AG09319 (cell line): ENCODE data around the gene KCNN1.

Source experiments
- DNase-seq: peaks from one replicate; pipeline ENCODE4 v3.0.0-alpha.2; 2010; ENCODE audit warnings: low read depth; ENCODE audit errors: extremely low read depth
- TF ChIP-seq, protein P1 (sequence below): IDR thresholded peaks from 2 replicates; pipeline ENCODE4 v1.5.1; 2011; ENCODE audit warnings: low read depth, mild to moderate bottlenecking, inconsistent platforms, low read length, moderate library complexity

KCNN1 gene

DNA sequence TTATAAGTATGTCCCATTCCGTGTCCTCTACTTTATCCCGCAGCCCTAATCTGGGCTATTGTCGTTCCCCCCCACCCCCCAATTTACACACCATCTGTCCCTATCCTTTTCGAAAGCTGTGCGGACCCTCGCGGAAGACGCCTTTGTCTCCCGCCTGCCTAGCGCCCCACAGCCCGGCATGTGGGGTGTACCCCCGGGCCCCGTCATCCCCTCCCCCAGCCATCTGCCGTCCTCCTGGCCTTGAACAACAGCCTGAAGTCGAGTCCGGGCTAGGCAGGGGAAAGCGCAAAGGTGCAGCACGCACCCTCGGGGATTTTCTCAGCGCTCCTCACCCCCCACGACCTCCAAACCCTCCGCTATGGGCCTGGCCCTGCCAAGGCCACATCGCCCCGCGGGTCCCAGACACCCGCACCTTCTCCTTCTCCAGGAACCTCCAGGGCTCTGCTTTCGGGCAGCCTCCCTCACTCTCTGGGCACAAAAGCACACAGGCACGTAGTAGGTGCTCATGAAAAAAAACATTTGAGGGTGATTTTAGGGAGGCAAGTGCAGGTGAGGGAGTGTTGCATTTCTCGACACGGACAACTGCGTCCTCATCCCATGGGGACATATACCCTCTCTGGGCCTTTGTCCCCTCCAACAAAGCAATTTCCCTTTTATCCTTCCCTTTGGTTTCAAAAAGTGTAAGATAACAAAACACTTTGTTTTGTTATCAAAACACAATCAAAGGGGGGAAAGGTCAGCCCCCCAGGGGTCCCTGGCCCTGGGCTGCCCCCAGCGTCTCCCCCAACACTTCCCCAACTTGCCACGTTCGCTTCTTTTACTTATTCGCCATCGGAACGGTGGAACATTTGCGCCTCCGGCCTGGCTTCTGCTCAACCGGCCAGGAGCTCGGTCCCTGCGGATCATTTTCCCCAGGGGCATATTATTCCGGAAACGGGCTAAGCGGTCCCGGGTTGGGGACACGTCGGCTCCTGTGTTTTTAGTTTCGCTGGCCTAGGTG is 17.7 kb upstream of the KCNN1 start:
- DNase-seq: no peak
- TF ChIP-seq, protein P1, sequence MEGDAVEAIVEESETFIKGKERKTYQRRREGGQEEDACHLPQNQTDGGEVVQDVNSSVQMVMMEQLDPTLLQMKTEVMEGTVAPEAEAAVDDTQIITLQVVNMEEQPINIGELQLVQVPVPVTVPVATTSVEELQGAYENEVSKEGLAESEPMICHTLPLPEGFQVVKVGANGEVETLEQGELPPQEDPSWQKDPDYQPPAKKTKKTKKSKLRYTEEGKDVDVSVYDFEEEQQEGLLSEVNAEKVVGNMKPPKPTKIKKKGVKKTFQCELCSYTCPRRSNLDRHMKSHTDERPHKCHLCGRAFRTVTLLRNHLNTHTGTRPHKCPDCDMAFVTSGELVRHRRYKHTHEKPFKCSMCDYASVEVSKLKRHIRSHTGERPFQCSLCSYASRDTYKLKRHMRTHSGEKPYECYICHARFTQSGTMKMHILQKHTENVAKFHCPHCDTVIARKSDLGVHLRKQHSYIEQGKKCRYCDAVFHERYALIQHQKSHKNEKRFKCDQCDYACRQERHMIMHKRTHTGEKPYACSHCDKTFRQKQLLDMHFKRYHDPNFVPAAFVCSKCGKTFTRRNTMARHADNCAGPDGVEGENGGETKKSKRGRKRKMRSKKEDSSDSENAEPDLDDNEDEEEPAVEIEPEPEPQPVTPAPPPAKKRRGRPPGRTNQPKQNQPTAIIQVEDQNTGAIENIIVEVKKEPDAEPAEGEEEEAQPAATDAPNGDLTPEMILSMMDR: no peak

DNA sequence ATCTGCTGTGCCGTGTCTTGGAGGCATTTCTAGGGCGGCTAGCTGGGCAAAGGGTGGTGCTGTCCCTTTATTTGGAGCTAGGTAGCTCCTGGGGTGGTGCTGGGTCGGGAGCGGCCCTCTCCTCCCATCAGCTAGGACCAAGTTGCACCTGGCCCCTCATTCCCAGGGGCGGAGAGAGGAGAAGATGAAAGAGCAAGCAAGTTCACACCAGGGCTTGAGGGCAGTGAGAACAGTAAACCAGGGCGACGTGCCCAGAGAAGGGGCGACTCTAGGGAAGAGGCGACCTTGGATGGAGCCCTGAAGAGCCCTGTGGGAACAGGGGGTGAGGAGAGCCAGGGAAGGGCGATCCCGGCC is 17.0 kb upstream of the KCNN1 start:
- no peak for DNase-seq
- TF ChIP-seq, protein P1: no peak

DNA sequence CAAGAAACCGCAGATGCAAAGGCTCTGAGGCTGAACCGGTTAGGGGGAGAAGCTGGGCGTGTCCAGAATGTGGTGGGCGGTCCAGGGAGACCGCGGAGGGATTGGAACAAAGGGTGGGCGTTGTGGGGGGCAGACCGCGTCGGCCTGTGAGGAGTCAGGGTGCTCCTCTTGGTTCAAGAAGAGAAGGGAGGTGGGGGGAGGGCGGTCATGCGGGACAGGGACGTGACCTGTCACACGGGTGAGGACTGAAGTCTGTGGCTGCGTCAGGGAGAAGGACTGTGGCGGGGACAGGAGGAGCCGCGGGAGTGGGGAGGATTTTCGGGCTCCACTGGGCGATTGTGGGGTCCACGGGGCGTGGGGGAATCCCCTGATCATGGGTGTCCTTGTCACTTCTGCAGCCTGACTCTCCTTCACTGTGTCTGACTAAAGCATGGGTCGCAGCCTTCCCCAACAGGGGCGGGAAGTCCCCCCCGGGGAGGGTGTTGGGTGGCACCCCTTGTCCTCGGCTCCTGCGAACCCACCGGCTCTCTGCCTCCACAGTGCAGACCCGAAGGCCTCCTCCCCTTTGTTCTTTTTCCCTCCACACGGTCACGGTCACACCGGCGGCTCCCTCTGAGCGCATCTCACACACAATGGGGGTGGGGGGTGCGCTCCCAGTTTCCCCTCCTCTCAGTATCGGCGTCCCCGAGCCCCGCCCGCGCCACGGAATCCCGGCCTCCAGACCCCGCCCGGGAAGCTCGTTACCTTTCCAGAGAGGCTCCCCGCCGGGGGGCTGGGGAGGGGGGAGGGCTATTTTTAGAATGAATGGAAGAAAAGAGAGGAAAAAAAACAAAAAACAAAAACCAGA is 16.4 kb upstream of the KCNN1 start:
- no peak for DNase-seq
- TF ChIP-seq, protein P1: no peak

DNA sequence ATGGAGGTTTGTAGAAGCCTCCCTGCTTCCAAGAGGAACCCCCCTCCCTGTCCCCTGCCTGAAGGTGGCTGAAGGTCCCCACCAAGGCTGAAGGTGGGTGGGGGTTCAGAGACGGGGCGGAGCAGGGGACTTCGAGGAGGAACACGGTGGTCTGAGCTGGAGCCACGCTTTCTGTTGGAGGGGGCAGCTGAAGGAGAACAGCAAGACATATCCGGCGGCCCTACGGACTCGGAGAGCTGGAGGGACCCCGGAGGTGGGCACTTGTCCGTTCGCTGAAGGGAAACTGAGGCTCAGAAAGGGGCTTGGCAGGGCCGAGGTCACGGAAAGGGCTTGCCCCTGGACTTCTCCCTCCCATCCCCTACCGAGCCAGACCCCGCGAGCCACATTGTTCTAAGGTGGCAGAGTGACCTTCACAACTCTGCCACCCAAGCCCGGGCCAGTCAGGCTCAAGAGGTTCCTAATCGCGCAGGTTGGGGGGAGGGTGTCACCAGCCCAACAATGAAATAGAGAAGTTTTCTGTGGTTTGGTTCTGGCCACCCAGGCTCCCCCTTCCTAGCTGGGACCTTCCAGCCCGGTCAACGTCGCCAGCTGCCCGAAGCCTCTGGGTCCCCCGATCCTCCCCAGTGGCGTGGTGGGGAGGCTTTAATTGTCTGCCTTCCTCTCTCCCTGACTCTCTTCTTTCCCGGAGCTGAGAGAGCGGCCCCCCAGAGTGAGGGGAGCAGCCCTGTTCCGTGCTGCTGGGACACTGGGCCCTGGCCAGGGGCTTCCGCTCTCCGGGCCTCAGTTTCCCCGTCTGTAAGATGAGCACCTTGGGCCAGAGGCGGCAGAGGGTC is 15.5 kb upstream of the KCNN1 start:
- DNase-seq: no peak

DNA sequence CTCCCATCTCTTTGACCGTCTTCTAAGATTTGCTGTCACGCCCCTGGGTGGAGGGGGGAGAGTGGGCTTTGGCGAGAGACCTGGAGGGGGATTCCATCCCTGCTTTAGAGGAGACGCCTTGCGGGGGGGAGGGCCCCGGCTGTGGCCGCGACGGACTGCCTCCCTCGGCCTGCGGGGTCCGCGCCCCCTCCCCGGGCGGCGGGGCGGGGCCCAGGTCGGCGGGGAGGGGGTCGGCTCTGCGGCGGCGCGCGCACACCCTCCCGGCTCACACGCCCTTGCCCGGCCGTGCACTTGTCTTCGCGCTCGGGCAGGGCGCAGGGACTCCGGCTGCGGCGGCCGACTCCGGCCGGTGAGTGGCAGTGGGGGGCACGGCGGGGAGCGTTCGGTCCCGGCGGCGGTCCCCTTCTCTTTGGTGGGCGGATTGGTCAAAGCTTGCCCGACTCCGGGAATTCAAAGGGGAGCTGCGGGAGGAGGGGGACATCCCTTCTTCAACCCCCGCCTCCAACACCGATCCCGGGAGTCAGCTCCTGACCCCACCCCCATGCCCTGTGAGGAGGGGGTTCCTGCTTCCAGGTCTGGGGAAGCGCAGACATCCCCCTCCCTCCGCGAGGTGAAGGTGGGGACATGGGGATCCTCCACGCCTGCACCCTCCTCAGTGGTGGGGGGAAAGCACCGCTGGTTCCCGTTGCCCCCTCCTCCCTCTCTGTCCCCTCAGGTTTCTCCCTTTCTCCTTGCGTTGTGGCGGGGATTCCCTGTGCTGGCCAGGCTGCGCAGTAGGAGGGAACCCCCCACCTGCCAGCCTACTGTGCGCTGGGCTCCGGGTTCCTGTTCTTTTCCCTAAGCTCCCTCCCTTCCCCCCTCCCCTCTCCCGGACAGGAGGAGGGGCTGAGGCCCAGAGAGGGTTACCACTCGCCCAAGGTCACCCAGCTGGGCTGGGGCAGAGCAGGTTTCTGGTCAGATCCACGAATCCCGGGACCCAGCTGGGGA is 14.6 kb upstream of the KCNN1 start:
- TF ChIP-seq, protein P1: no peak
- DNase-seq: no peak

More for the DNA sequence above, 15.5 kb upstream of the KCNN1 start:
- TF ChIP-seq, protein P1: no peak

DNA sequence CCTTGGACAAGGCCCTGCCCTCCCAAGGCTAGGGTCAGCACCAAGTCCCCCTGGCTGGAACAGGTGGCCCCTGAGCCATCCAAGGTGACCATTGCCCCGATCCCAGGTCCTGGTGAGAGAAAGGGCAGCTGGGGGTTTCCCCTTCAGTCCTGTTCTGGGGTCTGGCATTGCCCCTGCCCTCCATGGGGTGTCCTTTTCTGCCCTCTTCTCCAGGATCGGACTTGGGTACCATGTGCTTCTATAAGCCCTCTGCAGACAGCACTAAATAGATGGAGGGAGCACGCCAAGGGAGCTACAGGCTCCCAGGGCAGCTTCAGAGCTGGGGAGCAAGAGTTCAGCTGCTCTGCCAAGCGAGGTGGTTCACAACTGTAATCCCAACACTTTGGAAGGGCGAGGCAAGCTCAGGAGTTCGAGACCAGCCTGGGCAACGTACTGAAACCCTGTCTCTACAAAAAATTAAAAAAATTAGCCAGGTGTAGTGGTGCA is 13.5 kb upstream of the KCNN1 start:
- TF ChIP-seq, protein P1: no peak

More for the DNA sequence above, 13.5 kb upstream of the KCNN1 start:
- DNase-seq: no peak
